HG02763 (cell line): ENCODE data around the gene DRD2.
"Not testable (repeated sequence)": the region's sequence is repeated elsewhere in the genome, so short reads cannot be mapped to it uniquely, and the experiment has no call there.

Experiments
- ATAC-seq: cut with Tn5 transposase; IDR thresholded peaks from one replicate; pipeline ENCODE4 v1.9.1; 2021; ENCODE audit warnings: mild to moderate bottlenecking, moderate library complexity; ENCODE audit not compliant: unreplicated experiment

The DRD2 gene

GRCh38 chr11:113475160-113475761, at the start of gene DRD2:
Gene DRD2, minus strand, starts transcription at chr11:113475398. Its CDS starts 50,747 bp downstream, at chr11:113424651.
- no peak for ATAC-seq

GRCh38 chr11:113523906-113524305, 48.7 kb upstream of the DRD2 start:
- ATAC-seq = not testable (repeated sequence)

- ATAC-seq = no peak
These were observed 46.7 kb upstream of the DRD2 start for GRCh38 chr11:113521737-113522517.

GRCh38 chr11:113519989-113520613, 44.9 kb upstream of the DRD2 start:
- no peak for ATAC-seq

- no peak for ATAC-seq
These were observed 43.7 kb upstream of the DRD2 start for GRCh38 chr11:113518716-113519495.

GRCh38 chr11:113517361-113517760, 42.2 kb upstream of the DRD2 start:
- ATAC-seq = no peak

GRCh38 chr11:113514856-113515255, 39.7 kb upstream of the DRD2 start:
- ATAC-seq = no peak

GRCh38 chr11:113507341-113507740, 32.1 kb upstream of the DRD2 start:
- ATAC-seq = no peak

- ATAC-seq = no peak
These were observed 31.7 kb upstream of the DRD2 start for GRCh38 chr11:113506893-113507292.

- ATAC-seq = no peak
These were observed 31.3 kb upstream of the DRD2 start for GRCh38 chr11:113506461-113506860.

- ATAC-seq = no peak
These were observed 30.6 kb upstream of the DRD2 start for GRCh38 chr11:113505541-113506375.

GRCh38 chr11:113505046-113505445, 29.8 kb upstream of the DRD2 start:
- no peak for ATAC-seq

GRCh38 chr11:113504586-113504985, 29.4 kb upstream of the DRD2 start:
- ATAC-seq = no peak

- no peak for ATAC-seq
These were observed 28.9 kb upstream of the DRD2 start for GRCh38 chr11:113504071-113504470.

- no peak for ATAC-seq
These were observed 22.1 kb upstream of the DRD2 start for GRCh38 chr11:113497066-113497910.

- no peak for ATAC-seq
These were observed 20.9 kb upstream of the DRD2 start for GRCh38 chr11:113496026-113496651.

- no peak for ATAC-seq
These were observed 18.8 kb upstream of the DRD2 start for GRCh38 chr11:113494021-113494420.

- ATAC-seq = no peak
These were observed 18.0 kb upstream of the DRD2 start for GRCh38 chr11:113493206-113493605.

- no peak for ATAC-seq
These were observed 13.7 kb upstream of the DRD2 start for GRCh38 chr11:113488931-113489351.
